MCF 10A (cell line): ENCODE results near the gene TCF19. TPM values are rescaled to one million over a fixed set of nuclear protein-coding genes. Genes with fewer than 3 reads are reported as not detected.
"Not testable (repeated sequence)": the region's sequence is repeated elsewhere in the genome, so short reads cannot be mapped to it uniquely, and the experiment has no call there.

Experiments
- BruUV-seq: library from RNA; stranded (reverse); fragments of 400-500 nt; replicated peaks from 2 replicates; lab custom pipeline; 2021; lab: Mats Ljungman, UMichigan
- CTCF ChIA-PET: fragments of 300-600 bp; sonication (Branson Sonifier 250); formaldehyde crosslinking; extraction: SDS; loops from one replicate; lab custom pipeline; 2021; ENCODE audit warnings: antibody characterized with exemption, inconsistent platforms; lab: Yijun Ruan, JAX
- POLR2A ChIA-PET: fragments of 300-600, 350-650 bp; sonication (Branson Sonifier 250); formaldehyde crosslinking; extraction: SDS; loops from one replicate; lab custom pipeline; 2020; ENCODE audit warnings: antibody characterized with exemption, inconsistent platforms; lab: Yijun Ruan, JAX
- DNase-seq: peaks from one replicate; pipeline ENCODE4 v3.0.0-alpha.2; 2018; ENCODE audit not compliant: unreplicated experiment
- H3K27ac Mint-ChIP-seq: one replicate; pipeline ENCODE4 v1.8.0; 2022; ENCODE audit warnings: mild to moderate bottlenecking, low read depth, mixed read lengths; ENCODE audit not compliant: unreplicated experiment
- H3K27me3 Mint-ChIP-seq: one replicate; pipeline ENCODE4 v1.8.0; 2022; ENCODE audit warnings: mixed read lengths; ENCODE audit not compliant: insufficient read depth, unreplicated experiment
- H3K36me3 Mint-ChIP-seq: one replicate; pipeline ENCODE4 v1.8.0; 2022; ENCODE audit warnings: mild to moderate bottlenecking, moderate library complexity, mixed read lengths; ENCODE audit not compliant: insufficient read depth, unreplicated experiment
- H3K4me1 Mint-ChIP-seq: one replicate; pipeline ENCODE4 v1.8.0; 2022; ENCODE audit warnings: mixed read lengths; ENCODE audit not compliant: insufficient read depth, unreplicated experiment
- H3K4me3 Mint-ChIP-seq: one replicate; pipeline ENCODE4 v1.8.0; 2022; ENCODE audit warnings: mild to moderate bottlenecking, moderate library complexity, mixed read lengths; ENCODE audit not compliant: unreplicated experiment
- H3K9me3 Mint-ChIP-seq: one replicate; pipeline ENCODE4 v1.8.0; 2022; ENCODE audit warnings: mixed read lengths; ENCODE audit not compliant: unreplicated experiment
- CTCF ChIP-seq: fragments of 200-600 bp; IDR thresholded peaks from one replicate; pipeline ENCODE4 v1.8.0; 2022; ENCODE audit warnings: antibody characterized with exemption, mild to moderate bottlenecking; ENCODE audit not compliant: unreplicated experiment
- intact Hi-C: fragments of 100-400 bp; cut with micrococcal nuclease; formaldehyde crosslinking; loops from 2 replicates; pipeline ENCODE4 v1.14.1; 2022
- total RNA-seq: library from RNA; stranded (reverse); gene quantifications from 2 replicates; pipeline ENCODE4 v1.2.3, GENCODE V29; 2022

The TCF19 gene
- total RNA-seq, 1 experiment from 2014 or later: 6.5 TPM

GRCh38 chr6:31165986-31166385 is 7.6 kb downstream of the TCF19 start:
- CTCF ChIA-PET: no interaction called here
- POLR2A ChIA-PET: interaction anchor here (0.6 kb wide), 1 partner anchor 206 kb away, joined by 4 read pairs; no protein-coding TSS in a partner anchor
- Mint-ChIP-seq H3K36me3 (peaks cover 15% of the 10 kb centered on the region), H3K27me3 (no peaks in the 10 kb centered on the region), H3K9me3 (no peaks in the 10 kb centered on the region), H3K4me1 (peaks cover 5% of the 10 kb centered on the region), H3K27ac (no peak overlapping the region), H3K4me3 (no peak overlapping the region)
- BruUV-seq: no TSS peak
- intact Hi-C loops: no loop called here
- no peak for TF ChIP-seq CTCF
- no peak for DNase-seq

- no peak for TF ChIP-seq CTCF
- Mint-ChIP-seq H3K4me3 (no peak overlapping the region), H3K27me3 (no peaks in the 10 kb centered on the region), H3K4me1 (peaks cover 5% of the 10 kb centered on the region), H3K27ac (no peak overlapping the region), H3K36me3 (peaks cover 5% of the 10 kb centered on the region), H3K9me3 (no peaks in the 10 kb centered on the region)
- no TSS peak for BruUV-seq
- intact Hi-C loops: no loop called here
- no peak for DNase-seq
- ChIA-PET CTCF (no interaction called here), POLR2A (no interaction called here)
Measured at GRCh38 chr6:31168606-31169005, 10.2 kb downstream of the TCF19 start.

- ChIA-PET CTCF (no interaction called here), POLR2A (no interaction called here)
- H3K4me3 Mint-ChIP-seq: no peak overlapping the region
- peaks cover 5% of the 10 kb centered on the region for H3K4me1 Mint-ChIP-seq
- no peaks in the 10 kb centered on the region for H3K9me3 Mint-ChIP-seq
- no peak for DNase-seq
- peaks cover 5% of the 10 kb centered on the region for H3K36me3 Mint-ChIP-seq
- no peak for TF ChIP-seq CTCF
- H3K27me3 Mint-ChIP-seq: no peaks in the 10 kb centered on the region
- BruUV-seq: no TSS peak
- H3K27ac Mint-ChIP-seq: no peak overlapping the region
- intact Hi-C loops: no loop called here
Measured at GRCh38 chr6:31169123-31169857, 10.9 kb downstream of the TCF19 start.

- DNase-seq, H3K36me3 Mint-ChIP-seq, H3K9me3 Mint-ChIP-seq, H3K4me3 Mint-ChIP-seq, POLR2A ChIA-PET, BruUV-seq, intact Hi-C loops, CTCF ChIA-PET, H3K27ac Mint-ChIP-seq, H3K4me1 Mint-ChIP-seq, H3K27me3 Mint-ChIP-seq: not testable (repeated sequence)
Measured at GRCh38 chr6:31169858-31170599, 11.6 kb downstream of the TCF19 start.
